K562 (cell line): ENCODE data around the gene HACL1. TPM values are rescaled to one million over a fixed set of nuclear protein-coding genes. Genes with fewer than 3 reads are reported as not detected.

Source experiments
- HDAC6 ChIP-seq: IDR thresholded peaks from 2 replicates; pipeline ENCODE4 v1.6.1; 2012; ENCODE audit warnings: low read depth, mild to moderate bottlenecking, control low read depth, inconsistent platforms, low read length, moderate library complexity
- KDM4B ChIP-seq, 2 experiments: fragments of 450-650 bp in 1 of 2; sonication (generic) in 1 of 2; IDR thresholded peaks; 2 replicates each; pipeline ENCODE4 v1.6.1; 2016 to 2017; ENCODE audit warnings: borderline replicate concordance in 2 of 2, antibody characterized with exemption in 1 of 2, low read depth in 1 of 2, mild to moderate bottlenecking in 1 of 2
- NKRF ChIP-seq: fragments of 450-650 bp; IDR thresholded peaks from 2 replicates; pipeline ENCODE4 v1.6.1; 2016; ENCODE audit warnings: borderline replicate concordance
- PBX2 ChIP-seq, 2 experiments: IDR thresholded peaks in 1 of 2; conservative IDR thresholded peaks in 1 of 2; 2 replicates each; pipeline ENCODE4 v1.6.1; 2016; ENCODE audit warnings: low read depth in 2 of 2, mild to moderate bottlenecking in 1 of 2, missing compliant biosample characterization in 1 of 2, missing genetic modification characterization in 1 of 2, moderate library complexity in 1 of 2
- RCOR1 ChIP-seq, 2 experiments: IDR thresholded peaks; 2 replicates each; pipeline ENCODE4 v1.6.1; 2012; ENCODE audit warnings: low read depth in 2 of 2, low read length in 2 of 2, borderline replicate concordance in 1 of 2, improper control_type of control experiment in 1 of 2
- SAFB2 ChIP-seq: fragments of 200-400 bp; formaldehyde crosslinking; IDR thresholded peaks from 2 replicates; pipeline ENCODE4 v1.6.1; 2018; ENCODE audit warnings: borderline replicate concordance, low read length, low read depth, moderate library complexity; ENCODE audit not compliant: severe bottlenecking
- TEAD1 ChIP-seq, 2 experiments: fragments of 450-650 bp in 1 of 2; sonication (generic) in 1 of 2; formaldehyde crosslinking; IDR thresholded peaks; 2 replicates each; pipeline versions ENCODE4 v1.4.0 to v1.8.0; 2020 to 2022; ENCODE audit warnings: mild to moderate bottlenecking in 2 of 2, missing genetic modification reagents in 1 of 2
- polyA plus RNA-seq, 8 experiments: library from polyadenylated mRNA; depleted of rRNA in 4 of 8; stranded (reverse) in 5 of 8; unstranded in 3 of 8; fragments of >200 nt; fragmentation: Nextera tagmentation in 2 of 8; fragmentation: Illumina TruSeq in 1 of 8; extraction: Ambion mirVana in 2 of 8; extraction: Trizol in 1 of 8; gene quantifications; 2 replicates each; pipeline versions ENCODE4 v1.2.1 to v1.2.3, GENCODE V29; 2011 to 2014; ENCODE audit warnings: inconsistent platforms in 1 of 8, missing spikeins in 1 of 8
- total RNA-seq, 7 experiments: library from RNA; depleted of rRNA in 6 of 7; stranded (reverse); fragments of >200 nt in 6 of 7; fragmentation: Illumina TruSeq in 2 of 7; extraction: Trizol in 2 of 7; gene quantifications; 2 replicates each; pipeline versions ENCODE4 v1.2.1 to v1.2.3, GENCODE V29; 2011 to 2021; ENCODE audit warnings: low replicate concordance in 1 of 7
- TF ChIP-seq, protein P1 (sequence below): fragments of 200-600 bp; sonication (generic); IDR thresholded peaks from one replicate; pipeline ENCODE4 v1.6.1; 2012; ENCODE audit warnings: mild to moderate bottlenecking, low read depth, low read length, inconsistent platforms

The HACL1 gene
- total and polyA plus RNA-seq, 9 of the 15 experiments (the other 6 are each of a cell fraction or from before 2014, with no cell fraction given) = 18.9 to 61.5 (median 30.5) TPM

DNA sequence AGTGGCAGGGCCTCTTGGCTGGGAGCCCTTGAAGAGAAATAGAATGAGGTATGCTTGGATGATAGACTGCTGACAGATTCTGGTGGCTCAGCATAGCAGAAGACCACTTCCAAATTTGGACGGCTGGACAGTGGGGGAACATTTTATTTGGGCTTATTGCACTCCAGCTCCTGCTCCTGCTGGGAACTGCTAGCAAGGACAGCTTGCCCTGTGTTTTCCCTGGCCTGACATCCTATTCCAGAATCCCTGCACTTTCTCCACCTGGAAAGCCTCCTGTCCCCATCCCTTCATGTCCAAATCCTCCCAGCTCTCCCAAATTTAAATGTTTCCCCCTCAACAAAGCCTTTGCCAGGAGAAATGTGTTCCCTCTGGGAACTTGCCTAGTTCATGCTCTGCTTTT is 70.0 kb downstream of the HACL1 start (continued):
- TF ChIP-seq, protein P1, sequence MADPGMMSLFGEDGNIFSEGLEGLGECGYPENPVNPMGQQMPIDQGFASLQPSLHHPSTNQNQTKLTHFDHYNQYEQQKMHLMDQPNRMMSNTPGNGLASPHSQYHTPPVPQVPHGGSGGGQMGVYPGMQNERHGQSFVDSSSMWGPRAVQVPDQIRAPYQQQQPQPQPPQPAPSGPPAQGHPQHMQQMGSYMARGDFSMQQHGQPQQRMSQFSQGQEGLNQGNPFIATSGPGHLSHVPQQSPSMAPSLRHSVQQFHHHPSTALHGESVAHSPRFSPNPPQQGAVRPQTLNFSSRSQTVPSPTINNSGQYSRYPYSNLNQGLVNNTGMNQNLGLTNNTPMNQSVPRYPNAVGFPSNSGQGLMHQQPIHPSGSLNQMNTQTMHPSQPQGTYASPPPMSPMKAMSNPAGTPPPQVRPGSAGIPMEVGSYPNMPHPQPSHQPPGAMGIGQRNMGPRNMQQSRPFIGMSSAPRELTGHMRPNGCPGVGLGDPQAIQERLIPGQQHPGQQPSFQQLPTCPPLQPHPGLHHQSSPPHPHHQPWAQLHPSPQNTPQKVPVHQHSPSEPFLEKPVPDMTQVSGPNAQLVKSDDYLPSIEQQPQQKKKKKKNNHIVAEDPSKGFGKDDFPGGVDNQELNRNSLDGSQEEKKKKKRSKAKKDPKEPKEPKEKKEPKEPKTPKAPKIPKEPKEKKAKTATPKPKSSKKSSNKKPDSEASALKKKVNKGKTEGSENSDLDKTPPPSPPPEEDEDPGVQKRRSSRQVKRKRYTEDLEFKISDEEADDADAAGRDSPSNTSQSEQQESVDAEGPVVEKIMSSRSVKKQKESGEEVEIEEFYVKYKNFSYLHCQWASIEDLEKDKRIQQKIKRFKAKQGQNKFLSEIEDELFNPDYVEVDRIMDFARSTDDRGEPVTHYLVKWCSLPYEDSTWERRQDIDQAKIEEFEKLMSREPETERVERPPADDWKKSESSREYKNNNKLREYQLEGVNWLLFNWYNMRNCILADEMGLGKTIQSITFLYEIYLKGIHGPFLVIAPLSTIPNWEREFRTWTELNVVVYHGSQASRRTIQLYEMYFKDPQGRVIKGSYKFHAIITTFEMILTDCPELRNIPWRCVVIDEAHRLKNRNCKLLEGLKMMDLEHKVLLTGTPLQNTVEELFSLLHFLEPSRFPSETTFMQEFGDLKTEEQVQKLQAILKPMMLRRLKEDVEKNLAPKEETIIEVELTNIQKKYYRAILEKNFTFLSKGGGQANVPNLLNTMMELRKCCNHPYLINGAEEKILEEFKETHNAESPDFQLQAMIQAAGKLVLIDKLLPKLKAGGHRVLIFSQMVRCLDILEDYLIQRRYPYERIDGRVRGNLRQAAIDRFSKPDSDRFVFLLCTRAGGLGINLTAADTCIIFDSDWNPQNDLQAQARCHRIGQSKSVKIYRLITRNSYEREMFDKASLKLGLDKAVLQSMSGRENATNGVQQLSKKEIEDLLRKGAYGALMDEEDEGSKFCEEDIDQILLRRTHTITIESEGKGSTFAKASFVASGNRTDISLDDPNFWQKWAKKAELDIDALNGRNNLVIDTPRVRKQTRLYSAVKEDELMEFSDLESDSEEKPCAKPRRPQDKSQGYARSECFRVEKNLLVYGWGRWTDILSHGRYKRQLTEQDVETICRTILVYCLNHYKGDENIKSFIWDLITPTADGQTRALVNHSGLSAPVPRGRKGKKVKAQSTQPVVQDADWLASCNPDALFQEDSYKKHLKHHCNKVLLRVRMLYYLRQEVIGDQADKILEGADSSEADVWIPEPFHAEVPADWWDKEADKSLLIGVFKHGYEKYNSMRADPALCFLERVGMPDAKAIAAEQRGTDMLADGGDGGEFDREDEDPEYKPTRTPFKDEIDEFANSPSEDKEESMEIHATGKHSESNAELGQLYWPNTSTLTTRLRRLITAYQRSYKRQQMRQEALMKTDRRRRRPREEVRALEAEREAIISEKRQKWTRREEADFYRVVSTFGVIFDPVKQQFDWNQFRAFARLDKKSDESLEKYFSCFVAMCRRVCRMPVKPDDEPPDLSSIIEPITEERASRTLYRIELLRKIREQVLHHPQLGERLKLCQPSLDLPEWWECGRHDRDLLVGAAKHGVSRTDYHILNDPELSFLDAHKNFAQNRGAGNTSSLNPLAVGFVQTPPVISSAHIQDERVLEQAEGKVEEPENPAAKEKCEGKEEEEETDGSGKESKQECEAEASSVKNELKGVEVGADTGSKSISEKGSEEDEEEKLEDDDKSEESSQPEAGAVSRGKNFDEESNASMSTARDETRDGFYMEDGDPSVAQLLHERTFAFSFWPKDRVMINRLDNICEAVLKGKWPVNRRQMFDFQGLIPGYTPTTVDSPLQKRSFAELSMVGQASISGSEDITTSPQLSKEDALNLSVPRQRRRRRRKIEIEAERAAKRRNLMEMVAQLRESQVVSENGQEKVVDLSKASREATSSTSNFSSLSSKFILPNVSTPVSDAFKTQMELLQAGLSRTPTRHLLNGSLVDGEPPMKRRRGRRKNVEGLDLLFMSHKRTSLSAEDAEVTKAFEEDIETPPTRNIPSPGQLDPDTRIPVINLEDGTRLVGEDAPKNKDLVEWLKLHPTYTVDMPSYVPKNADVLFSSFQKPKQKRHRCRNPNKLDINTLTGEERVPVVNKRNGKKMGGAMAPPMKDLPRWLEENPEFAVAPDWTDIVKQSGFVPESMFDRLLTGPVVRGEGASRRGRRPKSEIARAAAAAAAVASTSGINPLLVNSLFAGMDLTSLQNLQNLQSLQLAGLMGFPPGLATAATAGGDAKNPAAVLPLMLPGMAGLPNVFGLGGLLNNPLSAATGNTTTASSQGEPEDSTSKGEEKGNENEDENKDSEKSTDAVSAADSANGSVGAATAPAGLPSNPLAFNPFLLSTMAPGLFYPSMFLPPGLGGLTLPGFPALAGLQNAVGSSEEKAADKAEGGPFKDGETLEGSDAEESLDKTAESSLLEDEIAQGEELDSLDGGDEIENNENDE = no peak
- TF ChIP-seq SAFB2 (no peak), TEAD1 (CRISPR knock-in tag; IDR thresholded peaks at IDR 0.05) (no peak), NKRF (no peak), PBX2 (CRISPR knock-in tag; IDR thresholded peaks at IDR 0.05; ENCODE audit: low read depth) (no peak), PBX2 (tag; conservative IDR thresholded peaks at IDR 0.05; ENCODE audit: low read depth) (no peak), HDAC6 (no peak), RCOR1 (IDR thresholded peaks at IDR 0.05; ENCODE audit: borderline replicate concordance in 1 of 2, low read depth in 2 of 2, low read length in 2 of 2) (no peak), KDM4B (IDR thresholded peaks at IDR 0.05; ENCODE audit: borderline replicate concordance in 2 of 2, low read depth in 1 of 2) (no peak)
